SJCRH30 (cell line): Measurements from ENCODE around the gene BAZ2B. TPM values are rescaled to one million over a fixed set of nuclear protein-coding genes. Genes with fewer than 3 reads are reported as not detected.

Experiments used
- DNase-seq, 2 experiments: peaks; one replicate each; pipeline ENCODE4 v3.0.0-alpha.2; 2015 to 2020
- H3K27ac ChIP-seq: fragments of 250-450 bp; sonication (Bioruptor Pico); 2 replicates; pipeline ENCODE4 v1.5.1; 2020; ENCODE audit warnings: mild to moderate bottlenecking, moderate library complexity
- H3K27me3 ChIP-seq: fragments of 250-450 bp; sonication (Bioruptor Pico); 2 replicates; pipeline ENCODE4 v1.5.1; 2020; ENCODE audit warnings: mild to moderate bottlenecking, moderate library complexity
- H3K36me3 ChIP-seq: fragments of 250-450 bp; sonication (Bioruptor Pico); 2 replicates; pipeline ENCODE4 v1.5.1; 2020; ENCODE audit warnings: mild to moderate bottlenecking, moderate library complexity
- H3K4me1 ChIP-seq: fragments of 250-450 bp; sonication (Bioruptor Pico); 2 replicates; pipeline ENCODE4 v1.5.1; 2020; ENCODE audit warnings: mild to moderate bottlenecking, moderate library complexity
- H3K4me3 ChIP-seq: fragments of 250-450 bp; sonication (Bioruptor Pico); 2 replicates; pipeline ENCODE4 v1.5.1; 2020; ENCODE audit warnings: mild to moderate bottlenecking, moderate library complexity
- H3K9me3 ChIP-seq: fragments of 250-450 bp; sonication (Bioruptor Pico); replicated peaks from 2 replicates; pipeline ENCODE4 v1.5.1; 2020; ENCODE audit warnings: mild to moderate bottlenecking, moderate library complexity
- total RNA-seq: library from RNA; depleted of rRNA; stranded (reverse); fragments of >200 nt; shearing (Covaris generic); gene quantifications from 2 replicates; pipeline ENCODE4 v1.2.3, GENCODE V29; 2014

The BAZ2B gene
- total RNA-seq, 1 experiment from 2014 or later, result 38.5 TPM

DNA sequence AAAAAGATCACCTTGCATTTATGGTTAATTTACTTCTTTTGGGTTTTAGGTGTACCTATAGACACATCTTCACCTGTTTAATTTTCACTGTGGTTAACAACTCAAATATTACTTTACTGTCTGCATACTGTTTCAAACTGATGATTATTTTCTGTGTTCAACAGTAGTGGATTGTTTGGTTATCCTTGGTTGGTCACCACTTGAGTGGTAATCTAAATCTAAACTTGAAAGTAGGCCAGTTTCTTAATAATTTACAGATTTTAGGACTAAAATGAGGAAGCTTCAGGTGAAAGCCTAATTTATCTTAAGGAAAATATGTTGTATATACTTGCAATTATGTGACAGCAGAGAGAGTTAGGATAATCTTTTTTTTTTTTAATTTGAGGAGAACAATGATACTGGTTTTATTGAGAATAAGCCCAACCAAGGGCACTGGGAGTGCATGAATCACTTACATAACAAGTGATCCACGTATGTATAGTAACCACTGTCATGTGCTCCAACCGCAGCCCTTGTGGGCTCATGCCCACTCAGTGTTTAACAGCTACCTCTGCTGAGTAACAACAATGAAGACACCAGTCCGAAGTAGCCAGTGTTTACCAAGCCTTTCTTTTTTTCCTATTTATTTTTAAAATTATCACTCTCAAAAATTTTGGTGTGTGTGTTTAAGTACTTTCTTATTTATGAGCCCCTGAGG lies 298.8 kb downstream of the BAZ2B start:
- H3K27me3 ChIP-seq, result no peaks in the 10 kb centered on the region
- H3K4me1 ChIP-seq, result no peaks in the 10 kb centered on the region
- no peak overlapping the region for H3K4me3 ChIP-seq
- no peak overlapping the region for H3K27ac ChIP-seq
- no peaks in the 10 kb centered on the region for H3K36me3 ChIP-seq
- DNase-seq, result no peak
- H3K9me3 ChIP-seq, result peaks cover 3% of the 10 kb centered on the region; the same call in 1 of the 2 replicates

DNA sequence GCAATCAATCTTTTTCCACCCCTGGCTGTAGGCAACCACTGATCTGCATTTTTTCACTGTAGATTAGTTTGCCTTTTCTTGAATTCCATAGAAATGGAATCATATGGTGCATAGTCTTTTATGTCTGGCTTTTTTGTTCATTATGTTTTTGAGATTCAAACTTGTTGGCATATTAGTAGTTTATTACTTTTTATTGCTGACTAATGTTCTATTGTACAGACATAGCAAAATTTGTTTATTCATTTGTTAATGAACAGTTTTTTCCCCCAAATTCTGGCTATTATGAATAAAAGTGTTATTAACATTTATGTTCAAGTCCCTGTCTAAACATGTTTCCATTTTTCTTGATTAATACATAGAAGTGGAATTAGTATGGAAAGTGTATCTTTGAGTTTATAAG lies 308.4 kb downstream of the BAZ2B start:
- no peaks in the 10 kb centered on the region for H3K36me3 ChIP-seq
- no peaks in the 10 kb centered on the region for H3K9me3 ChIP-seq
- no peaks in the 10 kb centered on the region for H3K27me3 ChIP-seq
- no peak for DNase-seq
- H3K27ac ChIP-seq, result no peak overlapping the region
- no peaks in the 10 kb centered on the region for H3K4me1 ChIP-seq
- no peak overlapping the region for H3K4me3 ChIP-seq

DNA sequence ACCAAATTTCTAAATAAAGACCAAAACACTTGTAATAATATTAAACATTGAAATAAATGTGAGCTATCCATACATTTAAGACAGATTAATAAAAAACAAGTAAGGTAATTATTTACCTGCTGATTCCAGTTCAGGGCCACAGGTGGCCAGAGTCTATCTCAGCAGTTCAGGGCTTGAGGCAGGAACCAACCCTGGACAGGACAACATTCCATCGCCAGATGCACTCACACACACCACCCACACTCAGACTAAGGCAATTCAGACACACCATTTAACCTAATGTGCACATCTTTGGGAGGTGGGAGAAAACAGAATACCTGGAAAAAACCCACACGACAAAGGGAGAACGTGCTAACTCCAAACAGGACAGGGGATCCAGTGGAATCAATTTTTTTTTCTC lies 315.8 kb downstream of the BAZ2B start:
- Histone ChIP-seq H3K27me3 (no peaks in the 10 kb centered on the region), H3K27ac (no peak overlapping the region), H3K9me3 (no peaks in the 10 kb centered on the region), H3K36me3 (no peaks in the 10 kb centered on the region), H3K4me3 (no peak overlapping the region), H3K4me1 (no peaks in the 10 kb centered on the region)
- DNase-seq, result no peak

GRCh38 chr2:159298967-159299366 lies 317.4 kb downstream of the BAZ2B start:
- H3K36me3 ChIP-seq, result no peaks in the 10 kb centered on the region
- no peak for DNase-seq
- no peak overlapping the region for H3K27ac ChIP-seq
- no peaks in the 10 kb centered on the region for H3K27me3 ChIP-seq
- H3K4me3 ChIP-seq, result no peak overlapping the region
- no peaks in the 10 kb centered on the region for H3K9me3 ChIP-seq
- H3K4me1 ChIP-seq, result no peaks in the 10 kb centered on the region

GRCh38 chr2:159297042-159297707 lies 319.2 kb downstream of the BAZ2B start:
- Histone ChIP-seq H3K4me1 (no peaks in the 10 kb centered on the region), H3K36me3 (no peaks in the 10 kb centered on the region), H3K9me3 (no peaks in the 10 kb centered on the region), H3K27ac (no peak overlapping the region), H3K4me3 (no peak overlapping the region), H3K27me3 (no peaks in the 10 kb centered on the region)
- DNase-seq, result no peak

DNA sequence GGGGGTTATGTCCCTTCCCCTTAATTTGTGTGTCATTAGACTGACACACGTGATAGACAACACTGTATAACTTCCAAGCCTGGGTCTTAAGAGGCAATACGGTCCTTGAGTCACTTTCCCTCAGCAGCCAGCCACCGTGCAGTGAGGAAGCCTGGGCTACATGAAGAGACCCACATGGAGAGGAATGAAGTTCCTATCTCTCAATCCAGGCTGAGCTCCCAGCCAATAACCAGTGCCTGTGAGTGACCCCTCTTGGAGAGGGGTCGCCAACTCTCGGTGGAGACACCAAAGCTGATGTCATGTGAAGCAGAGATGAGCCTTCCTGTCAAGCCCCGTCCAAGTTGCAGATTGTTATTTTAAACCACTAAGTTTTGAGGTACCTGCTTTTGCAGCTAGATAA lies 324.2 kb downstream of the BAZ2B start:
- Histone ChIP-seq H3K27me3 (no peaks in the 10 kb centered on the region), H3K27ac (no peak overlapping the region), H3K9me3 (no peaks in the 10 kb centered on the region), H3K4me1 (peaks cover 3% of the 10 kb centered on the region; the same call in 1 of the 2 replicates), H3K36me3 (no peaks in the 10 kb centered on the region), H3K4me3 (no peak overlapping the region)
- no peak for DNase-seq

- Histone ChIP-seq H3K9me3 (no peaks in the 10 kb centered on the region), H3K27ac (no peak overlapping the region), H3K36me3 (no peaks in the 10 kb centered on the region), H3K27me3 (no peaks in the 10 kb centered on the region), H3K4me1 (peaks cover 3% of the 10 kb centered on the region; the same call in 1 of the 2 replicates), H3K4me3 (no peak overlapping the region)
- peak; percentile 30 to 66 for DNase-seq
Observed at GRCh38 chr2:159290289-159290907, 325.9 kb downstream of the BAZ2B start.

DNA sequence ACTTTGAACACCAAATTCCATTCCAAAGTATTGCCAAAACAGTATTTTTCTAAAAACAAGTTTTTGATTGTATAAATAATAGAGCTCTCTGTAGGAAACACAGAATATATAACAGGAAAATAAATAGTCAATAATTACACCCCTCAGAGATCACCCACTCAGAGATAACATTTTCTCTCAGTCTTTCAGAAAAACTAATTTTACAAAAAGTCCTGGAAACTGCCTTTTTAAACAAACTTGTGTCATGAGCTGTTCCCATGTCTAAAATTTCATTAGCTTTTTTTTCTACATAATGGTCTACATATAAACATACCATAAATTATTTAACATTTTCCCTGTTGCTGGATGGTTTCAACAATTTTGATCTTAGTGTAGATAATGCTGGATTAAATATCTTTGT lies 328.6 kb downstream of the BAZ2B start:
- H3K36me3 ChIP-seq, result no peaks in the 10 kb centered on the region
- H3K4me3 ChIP-seq, result peak overlapping the region; percentile 85
- H3K27ac ChIP-seq, result peak overlapping the region; percentile 72; the same call in 1 of the 2 replicates
- H3K27me3 ChIP-seq, result no peaks in the 10 kb centered on the region
- H3K4me1 ChIP-seq, result peaks cover 3% of the 10 kb centered on the region; the same call in 1 of the 2 replicates
- no peak for DNase-seq
- H3K9me3 ChIP-seq, result no peaks in the 10 kb centered on the region

DNA sequence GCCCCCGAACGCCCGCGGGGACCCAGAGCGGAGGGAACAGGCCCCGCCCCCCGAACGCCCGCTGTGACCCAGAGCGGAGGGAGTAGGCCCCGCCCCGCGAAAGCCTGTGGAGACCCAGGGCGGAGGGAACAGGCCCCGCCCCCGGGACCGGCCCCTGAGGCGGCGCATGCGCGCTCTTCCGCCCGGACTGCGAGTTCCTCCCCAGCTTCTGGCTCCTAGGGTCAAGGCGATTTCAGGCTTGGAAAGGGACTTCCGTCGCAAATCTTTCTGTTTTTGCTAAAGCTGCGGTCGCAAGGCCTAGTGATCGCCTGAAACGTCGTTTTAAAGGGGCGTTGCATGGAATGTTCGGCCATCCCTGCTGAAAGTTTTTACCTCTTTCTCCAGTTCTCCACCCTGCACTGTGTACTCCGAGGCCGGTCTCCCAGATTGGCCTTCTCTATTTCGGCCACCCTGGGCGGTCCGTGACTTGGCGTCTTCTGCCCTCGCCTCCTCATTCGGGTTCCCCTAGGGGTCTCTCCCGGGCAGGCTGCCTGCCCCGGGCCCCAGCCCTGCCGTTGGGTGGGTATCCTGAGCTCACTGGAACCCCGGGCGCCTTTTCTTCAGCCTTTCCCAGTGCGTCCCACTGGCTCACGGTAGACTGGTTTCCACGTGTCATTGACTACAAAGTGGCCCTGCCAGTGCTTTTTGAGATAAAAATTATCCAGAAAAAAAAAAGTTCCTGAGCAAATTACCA lies 329.5 kb downstream of the BAZ2B start:
- H3K9me3 ChIP-seq, result no peaks in the 10 kb centered on the region
- H3K4me1 ChIP-seq, result peaks cover 3% of the 10 kb centered on the region; the same call in 1 of the 2 replicates
- DNase-seq, result peak; percentile 97 to 98
- H3K4me3 ChIP-seq, result peak overlapping the region; percentile 85
- H3K36me3 ChIP-seq, result no peaks in the 10 kb centered on the region
- no peaks in the 10 kb centered on the region for H3K27me3 ChIP-seq
- H3K27ac ChIP-seq, result peak overlapping the region; percentile 72

DNA sequence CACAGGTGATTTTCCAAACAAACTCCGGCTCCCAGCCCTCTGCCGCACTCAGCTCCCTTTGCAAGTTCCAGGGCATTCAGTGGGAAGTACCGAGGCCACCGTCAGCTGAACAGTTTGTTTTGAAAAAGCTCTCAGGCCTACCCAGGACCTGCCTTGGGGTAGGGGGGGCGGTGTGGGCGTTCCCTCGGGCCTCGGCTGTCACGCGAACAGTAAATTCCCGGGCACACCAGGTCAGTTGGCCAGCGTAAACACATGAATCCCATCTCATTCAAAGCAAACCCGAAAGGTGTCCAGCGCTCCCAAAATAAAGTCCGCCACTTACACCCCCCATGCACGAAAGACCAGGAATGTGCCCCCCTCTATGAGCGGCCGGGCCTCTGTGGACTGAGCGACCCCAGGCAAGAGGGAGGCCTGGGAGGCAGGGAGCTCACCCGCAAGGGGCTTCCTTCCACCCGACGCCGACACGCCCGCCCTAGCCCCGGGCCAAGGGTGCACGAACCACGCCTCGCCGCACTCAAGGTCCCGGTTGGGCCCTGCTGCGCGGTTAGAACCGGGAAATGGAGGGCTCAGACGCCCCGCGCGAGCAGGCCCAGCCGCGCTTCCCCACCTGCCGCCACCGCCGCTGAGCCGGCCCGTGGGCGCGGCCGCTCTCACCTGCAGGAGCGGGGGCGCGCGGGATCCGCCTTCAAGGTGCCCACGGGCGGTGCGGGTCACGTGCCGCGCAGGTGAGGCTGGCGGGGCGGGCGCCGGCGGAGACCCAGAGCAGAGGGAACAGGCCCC lies 330.2 kb downstream of the BAZ2B start, which contains the start of gene WDSUB1:
WDSUB1 (minus strand) TSS at position 775 of the 780 bp plus-strand sequence. CDS start 3,634 bp downstream, outside the sequence.
- no peaks in the 10 kb centered on the region for H3K27me3 ChIP-seq
- H3K4me1 ChIP-seq, result peaks cover 3% of the 10 kb centered on the region; the same call in 1 of the 2 replicates
- peak within 1 kb of the TSS; percentile 72 for H3K27ac ChIP-seq
- H3K4me3 ChIP-seq, result peak within 1 kb of the TSS; percentile 85
- no peaks in the 10 kb centered on the region for H3K36me3 ChIP-seq
- H3K9me3 ChIP-seq, result no peaks in the 10 kb centered on the region
- peak; percentile 66 to 67 for DNase-seq

DNA sequence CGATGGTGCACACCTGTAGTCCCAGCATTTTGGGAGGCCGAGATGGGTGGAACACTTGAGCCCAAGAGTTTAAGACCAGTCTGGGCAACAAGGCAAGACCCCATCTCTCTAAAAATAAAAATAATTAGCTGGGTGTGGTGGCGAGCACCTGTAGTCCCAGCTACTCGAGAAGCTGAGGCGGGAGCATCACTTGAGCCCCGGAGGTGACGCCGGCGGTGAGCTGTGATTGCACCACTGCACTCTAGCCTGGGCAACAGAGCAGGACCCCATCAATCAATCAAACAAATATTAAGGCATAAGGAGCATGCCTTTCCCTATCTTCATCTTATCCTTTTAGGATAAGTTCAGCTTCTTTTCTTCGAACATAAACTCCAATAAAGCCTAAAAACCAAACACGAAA lies 330.9 kb downstream of the BAZ2B start:
- Histone ChIP-seq H3K4me1 (no peaks in the 10 kb centered on the region; the same call in 1 of the 2 replicates), H3K9me3 (no peaks in the 10 kb centered on the region), H3K27ac (no peak overlapping the region), H3K36me3 (no peaks in the 10 kb centered on the region), H3K4me3 (peak overlapping the region; percentile 85), H3K27me3 (no peaks in the 10 kb centered on the region)
- DNase-seq, result no peak

GRCh38 chr2:159283529-159283928 lies 332.8 kb downstream of the BAZ2B start:
- DNase-seq, result no peak
- H3K27ac ChIP-seq, result no peak overlapping the region
- no peaks in the 10 kb centered on the region for H3K9me3 ChIP-seq
- H3K4me1 ChIP-seq, result no peaks in the 10 kb centered on the region; the same call in 1 of the 2 replicates
- H3K36me3 ChIP-seq, result 0 out of 2 replicates have a peak, but pooled peaks cover 2% of the 10 kb centered on the region
- no peak overlapping the region for H3K4me3 ChIP-seq
- no peaks in the 10 kb centered on the region for H3K27me3 ChIP-seq

- Histone ChIP-seq H3K27ac (no peak overlapping the region), H3K9me3 (no peaks in the 10 kb centered on the region), H3K36me3 (0 out of 2 replicates have a peak, but pooled peaks cover 2% of the 10 kb centered on the region), H3K4me3 (no peak overlapping the region), H3K27me3 (no peaks in the 10 kb centered on the region), H3K4me1 (no peaks in the 10 kb centered on the region; the same call in 1 of the 2 replicates)
- no peak for DNase-seq
Observed at GRCh38 chr2:159281002-159281401, 335.3 kb downstream of the BAZ2B start.

GRCh38 chr2:159279700-159280099 lies 336.6 kb downstream of the BAZ2B start:
- 0 out of 2 replicates have a peak, but pooled peaks cover 2% of the 10 kb centered on the region for H3K36me3 ChIP-seq
- no peak overlapping the region for H3K4me3 ChIP-seq
- no peaks in the 10 kb centered on the region for H3K27me3 ChIP-seq
- H3K9me3 ChIP-seq, result no peaks in the 10 kb centered on the region
- DNase-seq, result no peak
- no peaks in the 10 kb centered on the region for H3K4me1 ChIP-seq
- no peak overlapping the region for H3K27ac ChIP-seq
